ENCODE measurements around the gene KCTD20.
"Not testable (repeated sequence)": the region's sequence is repeated elsewhere in the genome, so short reads cannot be mapped to it uniquely, and the experiment has no call there.

DNA sequence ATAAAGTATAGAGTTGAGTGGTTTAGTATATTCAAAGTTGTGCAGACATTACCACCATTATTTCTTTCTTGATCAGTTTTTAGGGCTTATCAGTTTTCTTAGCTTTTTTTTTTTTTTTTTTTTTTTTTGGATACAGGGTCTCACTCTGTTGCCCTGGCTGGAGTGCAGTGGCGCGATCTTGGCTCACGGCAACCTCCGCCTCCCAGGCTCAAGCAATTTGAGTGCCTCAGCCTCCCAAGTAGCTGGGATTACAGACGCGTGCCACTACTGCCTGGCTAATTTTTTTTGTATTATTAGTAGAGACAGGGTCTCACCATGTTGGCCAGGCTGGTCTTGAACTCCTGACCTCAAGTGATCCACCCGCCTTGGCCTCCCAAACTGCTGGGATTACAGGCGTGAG lies 10.1 kb downstream of the KCTD20 start:
- not testable (repeated sequence) for TF ChIP-seq POLR2A (IDR thresholded peaks at IDR 0.05)
- TF ChIP-seq, protein P1, sequence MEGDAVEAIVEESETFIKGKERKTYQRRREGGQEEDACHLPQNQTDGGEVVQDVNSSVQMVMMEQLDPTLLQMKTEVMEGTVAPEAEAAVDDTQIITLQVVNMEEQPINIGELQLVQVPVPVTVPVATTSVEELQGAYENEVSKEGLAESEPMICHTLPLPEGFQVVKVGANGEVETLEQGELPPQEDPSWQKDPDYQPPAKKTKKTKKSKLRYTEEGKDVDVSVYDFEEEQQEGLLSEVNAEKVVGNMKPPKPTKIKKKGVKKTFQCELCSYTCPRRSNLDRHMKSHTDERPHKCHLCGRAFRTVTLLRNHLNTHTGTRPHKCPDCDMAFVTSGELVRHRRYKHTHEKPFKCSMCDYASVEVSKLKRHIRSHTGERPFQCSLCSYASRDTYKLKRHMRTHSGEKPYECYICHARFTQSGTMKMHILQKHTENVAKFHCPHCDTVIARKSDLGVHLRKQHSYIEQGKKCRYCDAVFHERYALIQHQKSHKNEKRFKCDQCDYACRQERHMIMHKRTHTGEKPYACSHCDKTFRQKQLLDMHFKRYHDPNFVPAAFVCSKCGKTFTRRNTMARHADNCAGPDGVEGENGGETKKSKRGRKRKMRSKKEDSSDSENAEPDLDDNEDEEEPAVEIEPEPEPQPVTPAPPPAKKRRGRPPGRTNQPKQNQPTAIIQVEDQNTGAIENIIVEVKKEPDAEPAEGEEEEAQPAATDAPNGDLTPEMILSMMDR (IDR thresholded peaks at IDR 0.05), result not testable (repeated sequence)
